ENCODE measurements around the gene PCK2.
A peak's percentile ranks its signal among the peaks of the same experiment; 100 is the strongest.

The PCK2 gene

DNA sequence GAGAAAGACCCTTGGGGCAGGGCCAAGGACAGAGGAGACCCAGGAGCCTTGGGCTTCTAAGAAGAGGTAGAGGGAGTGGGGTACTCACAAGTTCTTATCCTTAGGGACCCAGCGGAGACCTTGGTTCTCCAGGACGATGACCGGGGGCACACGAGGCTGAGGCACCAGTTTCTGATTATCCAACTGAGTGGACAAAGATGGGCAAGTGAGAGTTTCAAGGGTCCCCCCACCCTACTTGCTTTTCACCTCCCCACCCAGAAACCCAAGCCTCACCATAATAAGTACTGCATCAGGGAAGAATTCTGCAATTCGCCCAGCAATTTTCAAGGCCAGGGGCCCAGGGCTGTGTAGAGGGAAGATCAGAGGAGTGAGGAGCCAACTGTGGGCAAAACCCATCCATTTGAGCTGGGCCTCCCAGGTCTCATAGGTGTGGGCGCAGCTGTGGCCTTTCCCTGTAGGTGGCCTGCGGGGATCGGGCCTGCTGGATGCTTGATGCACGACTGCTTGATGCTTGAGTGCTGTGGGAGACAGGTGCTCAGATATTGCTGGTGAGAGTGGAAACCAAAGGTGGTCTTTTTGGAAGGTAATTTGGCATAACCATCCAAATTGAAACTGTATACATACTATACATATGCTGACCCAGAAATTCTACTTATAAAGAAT is 45.3 kb downstream of the PCK2 start:
- DNase-seq, result peak; percentile 25

DNA sequence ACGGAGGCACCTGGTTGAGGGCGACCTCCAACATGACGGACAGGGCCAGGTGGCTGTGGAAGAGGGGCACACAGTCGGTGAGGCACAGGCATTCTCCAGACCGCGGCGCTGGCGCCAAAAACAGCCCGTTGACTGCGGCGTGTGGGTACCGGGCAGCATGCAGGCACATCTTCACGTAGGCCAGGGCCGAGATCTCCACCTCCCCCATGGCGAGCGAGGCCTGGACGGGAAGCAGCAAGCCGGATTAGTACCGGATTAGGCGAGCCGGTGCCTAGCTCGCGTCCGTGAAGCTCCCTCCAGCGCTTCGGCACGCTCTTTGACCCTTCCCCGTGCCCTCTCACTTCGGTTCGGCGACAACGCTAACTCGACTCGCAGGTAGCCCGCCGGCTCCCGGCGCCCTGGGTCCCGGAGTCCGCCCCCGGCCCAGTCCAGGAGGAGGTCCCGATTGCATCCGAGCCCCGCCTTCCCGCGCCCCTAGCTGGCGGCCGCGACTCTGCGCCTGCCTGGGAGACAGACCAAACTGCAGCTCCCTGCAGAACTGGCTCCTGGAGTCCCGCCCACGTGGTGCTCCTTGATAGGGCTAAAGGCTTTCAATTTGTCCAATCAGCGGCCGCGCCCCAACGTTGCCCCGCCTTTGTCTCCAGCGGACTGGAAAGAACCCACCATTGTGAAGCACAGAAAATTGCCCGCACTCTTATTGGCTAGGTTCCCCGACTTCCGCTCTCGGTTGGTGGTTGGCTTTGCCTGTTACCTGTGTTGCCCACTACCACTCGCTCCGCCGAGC is 47.2 kb downstream of the PCK2 start, which contains the start of gene EMC9:
Gene EMC9, minus strand, starts transcription at position 495 of the 784 bp plus-strand sequence. Its CDS starts 287 bp downstream, at position 208.
- peak; percentile 100 for DNase-seq

DNA sequence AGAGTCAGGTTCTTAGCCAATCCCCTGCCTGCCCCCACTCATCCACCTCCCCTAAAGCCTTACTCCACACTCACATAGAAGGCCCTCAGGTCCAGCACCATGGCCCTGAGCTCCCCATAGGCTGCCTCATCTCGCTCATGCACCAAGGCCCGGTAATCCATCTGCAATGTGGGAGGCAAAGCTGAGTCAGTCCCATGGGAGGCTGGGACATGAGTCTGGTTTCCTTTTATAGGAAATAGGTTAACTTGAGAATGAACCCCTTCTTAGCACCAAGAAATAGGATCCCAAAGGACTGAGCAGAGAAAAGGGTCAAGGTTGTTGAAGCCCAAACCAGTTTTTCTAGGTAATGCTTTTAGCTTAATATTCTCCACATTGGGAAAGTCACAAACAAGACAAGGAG is 49.4 kb downstream of the PCK2 start:
- no peak for DNase-seq

DNA sequence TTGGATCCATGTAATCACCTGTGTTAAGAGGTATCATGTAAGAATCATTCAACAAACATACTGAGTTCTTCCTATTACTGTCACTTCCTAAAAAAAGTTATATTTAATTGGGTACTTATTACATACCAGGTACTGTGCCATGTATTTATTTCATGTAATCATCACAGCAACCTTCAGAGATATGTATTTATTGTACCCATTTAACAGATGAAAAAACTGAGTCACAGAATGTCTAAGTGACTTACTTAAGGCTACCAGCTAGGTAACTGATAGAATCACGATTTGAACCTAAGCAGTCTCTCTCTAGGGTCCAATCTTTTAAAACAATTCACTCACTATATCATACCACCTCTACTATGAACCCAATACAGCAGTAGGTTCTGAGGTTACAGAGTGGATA is 50.3 kb downstream of the PCK2 start:
- DNase-seq, result no peak

DNA sequence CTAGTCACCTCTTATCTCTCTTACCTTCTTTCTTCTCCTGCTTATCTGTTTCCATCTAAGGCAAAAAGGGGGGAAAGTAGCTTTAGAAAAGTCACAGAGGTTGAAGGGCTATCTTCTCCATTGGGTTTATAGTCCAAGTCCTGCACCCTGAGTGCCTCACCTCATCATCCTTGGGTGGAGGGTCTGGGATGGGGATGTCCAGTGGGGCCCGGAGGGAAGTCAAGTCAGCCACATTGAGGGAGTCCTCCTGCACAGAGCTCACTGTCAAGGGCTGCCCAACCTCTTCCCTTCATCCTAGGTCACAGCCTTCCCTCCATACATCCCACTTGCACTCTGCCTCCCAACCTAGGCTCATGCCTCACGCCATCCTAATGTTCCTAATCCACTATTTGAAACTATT is 51.1 kb downstream of the PCK2 start:
- DNase-seq, result no peak

DNA sequence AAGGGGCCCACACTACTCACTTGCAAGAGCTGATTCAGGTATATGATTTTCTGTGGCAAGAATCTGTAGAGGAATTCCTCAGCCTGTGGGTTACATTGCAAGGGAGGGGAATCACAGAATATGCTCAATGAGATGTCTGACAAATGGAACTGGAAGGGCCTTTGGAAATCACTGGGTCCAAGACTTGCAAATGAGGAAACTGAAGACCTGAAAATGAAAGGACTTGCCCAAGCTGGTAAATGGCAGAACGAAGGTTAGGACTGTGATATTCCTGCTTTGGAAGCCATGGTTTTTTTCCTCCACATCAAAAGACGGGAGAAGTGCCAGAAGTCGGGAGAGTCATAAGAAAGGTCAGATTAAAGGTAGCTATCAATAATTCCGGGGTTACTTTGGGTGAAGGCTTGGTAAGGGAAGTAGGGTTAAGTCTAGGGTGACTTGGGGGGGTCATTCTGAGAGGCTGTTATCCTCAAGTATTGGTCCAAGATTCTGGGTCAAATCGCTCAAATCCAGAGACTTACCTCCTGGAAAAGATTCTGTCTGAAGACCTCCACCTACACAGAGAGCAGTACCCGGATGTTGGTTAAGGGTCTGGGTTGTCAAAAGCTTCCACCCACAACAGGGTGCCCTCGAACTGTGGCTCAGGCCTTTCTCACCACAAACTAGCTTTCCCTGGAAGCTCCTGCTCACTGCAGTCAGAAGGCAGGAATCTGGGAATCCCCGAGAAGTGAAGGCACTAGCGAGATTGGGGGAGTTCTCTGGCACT is 51.8 kb downstream of the PCK2 start:
- DNase-seq, result no peak

DNA sequence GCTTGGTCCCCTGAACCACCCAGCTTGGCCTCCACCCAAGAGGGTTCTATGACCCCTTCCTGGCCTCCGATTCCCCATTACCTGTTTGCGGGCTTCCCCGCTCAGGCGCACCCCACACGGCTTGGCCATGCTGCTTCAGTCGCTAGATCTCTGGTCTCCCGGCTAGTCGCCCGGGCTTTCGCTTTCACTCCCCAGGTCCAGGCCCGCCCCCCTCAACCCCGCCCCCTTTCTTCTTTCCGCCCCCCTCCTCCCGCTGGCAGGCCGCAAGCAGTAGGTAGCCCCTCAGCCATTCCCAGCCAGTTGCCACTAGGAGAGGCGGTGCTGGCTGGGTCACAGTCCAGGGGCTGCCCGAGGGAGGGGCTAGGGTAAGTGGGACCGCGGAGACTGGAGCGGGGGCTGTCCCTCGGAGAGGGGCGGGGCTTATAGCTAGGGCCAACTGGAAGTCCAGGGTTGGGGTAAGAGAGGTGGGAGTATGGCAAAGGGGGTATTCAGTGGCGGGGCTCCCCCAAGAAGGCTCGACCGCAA is 52.4 kb downstream of the PCK2 start, which contains the start of gene PSME2:
Gene PSME2, minus strand, starts transcription at position 158 of the 525 bp plus-strand sequence. Its CDS starts 29 bp downstream, at position 129.
- DNase-seq, result peak; percentile 86

DNA sequence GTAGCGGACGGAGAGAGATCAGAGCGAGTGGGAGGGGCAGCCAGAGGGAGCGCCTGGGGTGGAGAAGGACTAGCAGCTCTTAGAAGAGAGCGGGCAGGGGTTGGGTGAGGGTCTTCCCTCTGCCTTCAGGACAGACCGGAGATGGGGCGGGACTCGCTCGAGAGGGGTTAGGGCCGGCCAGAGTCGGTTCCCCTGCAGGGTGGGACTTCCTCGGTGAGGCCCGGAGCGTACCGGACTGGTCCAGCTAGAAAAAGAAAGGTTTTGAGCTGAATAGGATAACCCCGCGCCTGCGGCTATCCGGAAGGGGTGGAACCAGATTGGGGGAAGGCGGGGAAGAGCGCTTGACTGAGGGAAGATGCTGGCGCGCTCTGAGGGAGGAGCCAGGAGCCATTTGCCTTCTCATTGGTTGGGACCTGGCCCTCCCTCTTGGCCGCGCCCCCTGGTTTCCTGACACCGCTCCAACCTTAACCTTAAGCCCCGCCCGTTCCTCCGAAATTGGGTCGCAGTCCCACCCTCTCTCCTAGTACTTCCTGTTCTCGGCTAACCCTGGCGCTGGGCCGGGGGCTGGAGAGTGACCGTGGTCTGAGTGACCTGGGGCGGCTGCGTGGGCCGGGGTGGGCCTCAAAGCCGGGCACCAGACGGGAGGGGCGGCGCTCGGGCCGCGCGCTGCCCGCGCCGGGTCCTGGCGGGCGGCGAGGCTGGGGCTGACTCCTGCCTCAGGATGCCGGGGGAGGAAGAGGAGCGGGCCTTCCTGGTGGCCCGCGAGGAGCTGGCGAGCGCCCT is 53.1 kb downstream of the PCK2 start, which contains the start of gene RNF31:
Gene RNF31, plus strand, starts transcription at position 521 of the 783 bp plus-strand sequence. Its CDS starts 201 bp downstream, at position 722.
- DNase-seq, result peak; percentile 99

DNA sequence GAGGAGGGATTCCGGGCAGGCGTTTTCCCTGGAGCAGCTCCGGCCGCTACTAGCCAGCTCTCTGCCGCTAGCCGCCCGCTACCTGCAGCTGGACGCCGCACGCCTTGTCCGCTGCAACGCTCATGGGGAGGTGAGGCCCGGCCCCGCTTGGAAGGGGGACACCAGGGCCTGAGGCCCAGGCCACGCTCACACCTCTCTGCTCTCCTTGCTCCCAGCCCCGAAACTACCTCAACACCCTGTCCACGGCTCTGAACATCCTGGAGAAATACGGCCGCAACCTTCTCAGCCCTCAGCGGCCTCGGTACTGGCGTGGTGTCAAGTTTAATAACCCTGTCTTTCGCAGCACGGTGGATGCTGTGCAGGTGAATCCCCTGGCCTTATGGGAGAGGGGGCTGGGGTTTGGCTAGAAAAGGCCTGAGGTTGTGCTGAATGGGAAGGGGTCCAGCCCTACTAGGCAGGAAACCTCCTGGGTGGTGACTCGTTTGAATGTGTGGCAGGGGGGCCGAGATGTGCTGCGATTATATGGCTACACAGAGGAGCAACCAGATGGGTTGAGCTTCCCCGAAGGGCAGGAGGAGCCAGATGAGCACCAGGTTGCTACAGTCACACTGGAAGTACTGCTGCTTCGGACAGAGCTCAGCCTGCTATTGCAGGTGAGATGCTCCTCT is 53.8 kb downstream of the PCK2 start:
- DNase-seq, result no peak

DNA sequence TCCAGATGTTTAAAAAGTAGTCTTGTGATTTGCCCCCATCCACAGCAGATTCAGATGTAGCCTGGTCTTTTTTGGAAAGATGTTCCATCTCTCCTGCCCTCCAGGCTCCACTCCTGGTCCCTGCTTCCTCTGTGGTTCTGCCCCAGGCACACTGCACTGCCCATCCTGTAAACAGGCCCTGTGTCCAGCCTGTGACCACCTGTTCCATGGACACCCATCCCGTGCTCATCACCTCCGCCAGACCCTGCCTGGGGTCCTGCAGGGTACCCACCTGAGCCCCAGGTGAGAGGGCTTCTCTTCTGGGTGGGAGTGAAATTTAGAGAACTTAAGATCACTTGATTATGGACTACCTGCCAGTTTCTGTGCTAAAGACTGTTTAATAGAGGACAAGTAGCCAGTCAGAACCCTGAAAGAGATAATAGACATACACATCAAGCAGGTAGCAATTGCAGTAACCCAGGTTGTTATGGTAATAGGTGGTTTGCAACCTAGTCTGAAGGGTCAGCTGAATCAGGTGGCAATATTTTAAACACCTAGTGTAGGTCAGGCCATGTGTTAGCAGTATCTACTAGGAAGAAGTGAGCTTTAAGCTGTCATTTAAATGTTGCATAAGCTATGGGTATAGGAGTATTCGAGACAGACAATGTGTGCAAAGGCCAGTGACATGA is 55.3 kb downstream of the PCK2 start:
- no peak for DNase-seq

DNA sequence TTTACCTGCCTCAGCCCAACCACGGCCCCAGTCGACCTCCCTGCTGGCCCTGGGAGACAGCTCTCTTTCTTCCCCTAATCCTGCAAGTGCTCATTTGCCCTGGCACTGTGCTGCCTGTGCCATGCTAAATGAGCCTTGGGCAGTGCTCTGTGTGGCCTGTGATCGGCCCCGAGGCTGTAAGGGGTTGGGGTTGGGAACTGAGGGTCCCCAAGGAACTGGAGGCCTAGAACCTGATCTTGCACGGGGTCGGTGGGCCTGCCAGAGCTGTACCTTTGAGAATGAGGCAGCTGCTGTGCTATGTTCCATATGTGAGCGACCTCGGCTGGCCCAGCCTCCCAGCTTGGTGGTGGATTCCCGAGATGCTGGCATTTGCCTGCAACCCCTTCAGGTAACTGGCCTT is 56.0 kb downstream of the PCK2 start:
- DNase-seq, result no peak

DNA sequence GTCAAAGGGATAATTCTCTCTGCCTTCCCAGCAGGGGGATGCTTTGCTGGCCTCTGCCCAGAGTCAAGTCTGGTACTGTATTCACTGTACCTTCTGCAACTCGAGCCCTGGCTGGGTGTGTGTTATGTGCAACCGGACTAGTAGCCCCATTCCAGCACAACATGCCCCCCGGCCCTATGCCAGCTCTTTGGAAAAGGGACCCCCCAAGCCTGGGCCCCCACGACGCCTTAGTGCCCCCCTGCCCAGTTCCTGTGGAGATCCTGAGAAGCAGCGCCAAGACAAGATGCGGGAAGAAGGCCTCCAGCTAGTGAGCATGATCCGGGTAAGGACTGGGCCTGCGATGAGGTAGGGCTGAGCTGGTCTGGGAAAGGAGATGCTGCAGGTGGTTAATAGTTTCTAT is 56.5 kb downstream of the PCK2 start:
- no peak for DNase-seq

DNA sequence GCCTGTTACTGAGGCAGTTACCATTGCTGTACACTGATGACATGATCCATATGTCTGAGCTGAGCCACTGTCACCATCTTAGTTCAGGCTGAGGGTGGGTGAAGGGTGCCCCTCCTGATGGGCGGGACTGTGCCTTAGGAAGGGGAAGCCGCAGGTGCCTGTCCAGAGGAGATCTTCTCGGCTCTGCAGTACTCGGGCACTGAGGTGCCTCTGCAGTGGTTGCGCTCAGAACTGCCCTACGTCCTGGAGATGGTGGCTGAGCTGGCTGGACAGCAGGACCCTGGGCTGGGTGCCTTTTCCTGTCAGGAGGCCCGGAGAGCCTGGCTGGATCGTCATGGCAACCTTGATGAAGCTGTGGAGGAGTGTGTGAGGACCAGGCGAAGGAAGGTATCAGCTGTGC is 56.9 kb downstream of the PCK2 start:
- no peak for DNase-seq

DNA sequence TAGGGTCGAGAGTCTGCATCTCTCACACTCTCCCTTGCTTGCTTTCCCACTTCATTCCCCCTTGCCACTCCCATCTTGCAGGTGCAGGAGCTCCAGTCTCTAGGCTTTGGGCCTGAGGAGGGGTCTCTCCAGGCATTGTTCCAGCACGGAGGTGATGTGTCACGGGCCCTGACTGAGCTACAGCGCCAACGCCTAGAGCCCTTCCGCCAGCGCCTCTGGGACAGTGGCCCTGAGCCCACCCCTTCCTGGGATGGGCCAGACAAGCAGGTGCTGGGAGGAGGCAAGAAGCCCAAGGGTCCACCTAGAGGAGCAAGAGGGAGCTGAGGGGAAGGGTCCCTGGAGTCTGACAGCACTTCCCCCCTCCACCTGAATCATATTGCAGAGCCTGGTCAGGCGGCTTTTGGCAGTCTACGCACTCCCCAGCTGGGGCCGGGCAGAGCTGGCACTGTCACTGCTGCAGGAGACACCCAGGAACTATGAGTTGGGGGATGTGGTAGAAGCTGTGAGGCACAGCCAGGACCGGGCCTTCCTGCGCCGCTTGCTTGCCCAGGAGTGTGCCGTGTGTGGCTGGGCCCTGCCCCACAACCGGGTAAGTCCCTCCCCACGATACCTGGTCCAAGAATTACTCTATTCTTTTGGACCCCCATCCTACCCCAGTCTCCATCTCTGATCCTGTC is 57.4 kb downstream of the PCK2 start:
- DNase-seq, result no peak
